Fibroblast of mammary gland (primary cell): ENCODE results near the gene CADPS2.
"Not testable (repeated sequence)": the region's sequence is repeated elsewhere in the genome, so short reads cannot be mapped to it uniquely, and the experiment has no call there.

Experiments used
- DNase-seq: peaks from one replicate; pipeline ENCODE4 v3.0.0-alpha.2; 2010; ENCODE audit warnings: low read depth
- H3K4me3 ChIP-seq: 2 replicates; pipeline ENCODE4 v1.5.1; 2011; ENCODE audit warnings: low read depth, mild to moderate bottlenecking, low read length, moderate library complexity; ENCODE audit not compliant: control insufficient read depth
- TF ChIP-seq, protein P1 (sequence below): conservative IDR thresholded peaks from 2 replicates; pipeline ENCODE4 v1.5.1; 2011; ENCODE audit warnings: low read depth, low read length, inconsistent platforms; ENCODE audit not compliant: control insufficient read depth, insufficient read depth

CADPS2 gene

DNA sequence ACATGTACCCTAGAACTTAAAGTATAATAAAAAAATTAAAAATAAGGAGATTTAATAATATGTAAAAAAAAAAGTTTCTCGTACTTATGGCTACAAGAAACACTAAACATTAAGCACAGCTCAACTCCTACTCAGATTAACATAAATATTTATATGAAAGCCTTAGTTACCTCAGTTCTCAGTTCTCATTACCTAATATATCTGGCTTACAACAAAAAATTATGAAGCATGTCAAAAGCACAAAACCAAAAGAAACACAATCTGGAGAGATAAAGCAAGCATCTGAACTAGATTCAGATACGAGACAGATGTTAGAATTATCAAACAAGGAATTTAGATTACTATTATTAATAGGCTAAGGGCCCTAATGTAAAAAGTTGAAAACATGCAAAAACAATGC lies 227.4 kb downstream of the CADPS2 start:
- no peak overlapping the region for H3K4me3 ChIP-seq
- TF ChIP-seq, protein P1, sequence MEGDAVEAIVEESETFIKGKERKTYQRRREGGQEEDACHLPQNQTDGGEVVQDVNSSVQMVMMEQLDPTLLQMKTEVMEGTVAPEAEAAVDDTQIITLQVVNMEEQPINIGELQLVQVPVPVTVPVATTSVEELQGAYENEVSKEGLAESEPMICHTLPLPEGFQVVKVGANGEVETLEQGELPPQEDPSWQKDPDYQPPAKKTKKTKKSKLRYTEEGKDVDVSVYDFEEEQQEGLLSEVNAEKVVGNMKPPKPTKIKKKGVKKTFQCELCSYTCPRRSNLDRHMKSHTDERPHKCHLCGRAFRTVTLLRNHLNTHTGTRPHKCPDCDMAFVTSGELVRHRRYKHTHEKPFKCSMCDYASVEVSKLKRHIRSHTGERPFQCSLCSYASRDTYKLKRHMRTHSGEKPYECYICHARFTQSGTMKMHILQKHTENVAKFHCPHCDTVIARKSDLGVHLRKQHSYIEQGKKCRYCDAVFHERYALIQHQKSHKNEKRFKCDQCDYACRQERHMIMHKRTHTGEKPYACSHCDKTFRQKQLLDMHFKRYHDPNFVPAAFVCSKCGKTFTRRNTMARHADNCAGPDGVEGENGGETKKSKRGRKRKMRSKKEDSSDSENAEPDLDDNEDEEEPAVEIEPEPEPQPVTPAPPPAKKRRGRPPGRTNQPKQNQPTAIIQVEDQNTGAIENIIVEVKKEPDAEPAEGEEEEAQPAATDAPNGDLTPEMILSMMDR, result no peak
- no peak for DNase-seq

DNA sequence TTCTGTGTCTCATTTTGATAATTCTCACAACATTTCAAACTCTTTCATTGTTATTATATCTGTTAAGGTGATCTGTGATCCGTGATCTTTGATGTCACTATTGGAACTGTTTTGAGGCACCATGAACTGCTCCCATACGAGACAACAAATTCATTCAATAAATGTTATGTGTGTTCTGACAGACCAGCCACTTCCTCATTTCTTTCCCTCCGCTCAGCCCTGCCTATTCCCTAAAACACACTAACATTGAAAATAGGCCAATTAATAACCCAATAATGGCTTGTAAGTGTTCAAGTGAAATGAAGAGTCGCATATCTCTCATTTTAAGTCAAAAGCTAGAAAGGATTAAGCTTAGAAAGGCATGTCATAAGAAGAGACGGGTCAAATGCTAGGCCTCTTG lies 232.6 kb downstream of the CADPS2 start:
- H3K4me3 ChIP-seq, result no peak overlapping the region
- DNase-seq, result no peak
- TF ChIP-seq, protein P1, result no peak

DNA sequence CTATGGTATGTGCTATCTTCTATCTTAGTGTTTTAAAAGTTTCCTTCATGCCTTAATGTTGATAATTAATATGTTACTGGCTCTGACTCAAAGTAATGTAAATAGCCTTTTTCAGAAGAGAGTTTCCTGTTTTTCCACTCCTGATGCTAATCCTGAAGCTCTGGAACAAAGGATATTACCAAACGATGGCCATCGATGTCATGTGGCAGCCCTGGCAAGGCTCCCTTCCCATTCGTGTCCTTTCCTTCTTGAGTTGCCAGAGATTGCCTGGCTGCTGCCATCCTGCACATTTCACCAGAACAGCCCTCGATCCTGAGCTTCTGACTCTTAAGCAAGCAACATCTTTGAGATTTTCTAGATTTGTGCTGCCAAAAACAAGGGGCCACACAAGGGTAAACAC lies 233.4 kb downstream of the CADPS2 start:
- no peak overlapping the region for H3K4me3 ChIP-seq
- DNase-seq, result no peak
- TF ChIP-seq, protein P1, result no peak

DNA sequence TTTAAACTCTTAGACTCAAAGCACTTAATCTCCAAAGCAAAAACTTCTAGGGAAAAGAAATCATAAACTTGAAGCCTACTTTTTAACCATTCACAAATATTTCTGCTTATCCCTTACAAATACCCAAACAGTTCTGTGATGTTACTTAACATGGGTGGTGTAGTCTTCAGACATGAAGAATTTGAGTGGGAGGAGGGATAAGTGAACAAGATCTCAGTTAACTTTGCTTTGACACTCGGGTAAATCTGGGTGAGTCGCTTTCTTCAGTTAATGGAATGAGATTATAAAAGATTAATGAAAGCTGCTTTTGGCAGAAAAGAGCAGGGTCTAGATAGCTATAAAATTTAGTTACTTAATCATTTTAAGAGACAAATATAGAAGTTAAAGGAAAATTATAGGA lies 234.8 kb downstream of the CADPS2 start:
- no peak for DNase-seq
- no peak overlapping the region for H3K4me3 ChIP-seq
- TF ChIP-seq, protein P1, result no peak

DNA sequence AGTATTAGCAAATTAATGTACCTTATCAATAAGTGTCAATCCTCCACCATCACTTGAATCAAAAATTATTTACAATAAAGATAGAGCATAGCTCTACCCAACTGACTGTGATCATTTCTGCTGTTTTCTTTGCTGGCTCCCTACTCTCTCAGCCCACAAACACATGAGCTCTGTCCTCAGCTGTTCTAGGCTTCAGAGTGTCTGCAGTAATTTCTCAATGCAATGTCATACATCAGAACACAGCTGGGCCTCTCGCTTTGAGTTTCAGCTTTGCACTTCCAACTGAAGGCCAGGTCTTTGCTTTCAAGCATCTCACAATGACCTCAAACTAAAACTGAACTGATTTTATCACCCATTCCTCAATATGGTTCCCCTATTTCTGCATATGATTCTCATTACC lies 243.0 kb downstream of the CADPS2 start:
- no peak overlapping the region for H3K4me3 ChIP-seq
- DNase-seq, result no peak
- TF ChIP-seq, protein P1, result no peak

DNA sequence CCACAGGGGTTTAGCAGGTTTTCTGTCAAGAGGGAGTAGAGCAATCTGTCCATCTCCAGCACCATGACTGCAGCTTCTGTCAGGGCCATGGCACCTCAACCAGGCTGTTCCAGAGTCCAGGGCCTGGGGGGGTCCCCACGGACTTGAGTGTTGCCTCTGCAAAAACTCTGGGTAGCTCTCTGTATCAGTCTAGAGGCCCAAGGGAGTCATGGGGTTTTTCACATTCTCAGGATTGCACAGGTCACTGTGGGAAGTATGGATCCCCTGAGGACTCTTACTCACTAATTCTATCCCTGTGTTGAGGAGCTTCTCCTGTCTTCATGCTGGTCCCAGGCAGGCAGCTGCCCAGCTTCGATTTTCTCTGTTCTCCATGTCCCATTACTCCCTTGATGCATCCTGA lies 247.8 kb downstream of the CADPS2 start:
- no peak overlapping the region for H3K4me3 ChIP-seq
- peak; percentile 39 for DNase-seq
- TF ChIP-seq, protein P1, result no peak

DNA sequence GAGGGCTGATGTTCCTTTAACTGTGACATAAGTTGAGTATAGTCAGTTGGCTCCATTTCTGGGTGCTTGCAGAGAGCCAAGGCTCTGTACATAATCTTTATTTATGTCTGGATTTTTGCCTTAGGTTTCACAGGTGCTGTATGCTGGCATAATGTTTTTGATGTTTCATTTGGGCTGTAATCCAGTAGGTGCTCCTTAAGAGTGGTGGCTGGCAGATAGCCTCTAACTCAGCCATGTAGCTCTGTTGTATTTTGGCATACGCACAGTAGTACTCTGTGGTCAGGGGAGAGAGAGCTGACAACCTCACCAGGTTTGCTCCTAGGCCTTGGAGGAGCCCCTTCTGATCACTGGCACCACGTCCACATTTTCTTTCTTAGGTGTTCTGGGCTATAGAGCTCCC lies 248.5 kb downstream of the CADPS2 start:
- DNase-seq, result no peak
- H3K4me3 ChIP-seq, result no peak overlapping the region
- TF ChIP-seq, protein P1, result no peak

DNA sequence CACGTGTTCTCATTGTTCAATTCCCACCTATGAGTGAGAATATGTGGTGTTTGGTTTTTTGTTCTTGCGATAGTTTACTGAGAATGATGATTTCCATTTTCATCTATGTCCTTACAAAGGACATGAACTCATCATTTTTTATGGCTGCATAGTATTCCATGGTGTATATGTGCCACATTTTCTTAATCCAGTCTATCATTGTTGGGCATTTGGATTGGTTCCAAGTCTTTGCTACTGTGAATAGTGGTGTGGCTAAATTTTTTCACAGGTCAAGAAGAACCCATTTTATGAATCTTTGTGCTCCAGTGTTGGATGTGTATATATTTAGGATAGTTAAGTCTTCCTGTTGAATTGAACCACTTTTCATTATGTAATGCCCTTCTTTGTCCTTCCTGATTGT lies 250.8 kb downstream of the CADPS2 start:
- DNase-seq, H3K4me3 ChIP-seq: not testable (repeated sequence)
